Measurements from ENCODE around the gene EMID1.

- no peak for TF ChIP-seq CTCF (IDR thresholded peaks at IDR 0.05)
- TF ChIP-seq JUND (IDR thresholded peaks at IDR 0.05): no peak
- TF ChIP-seq REST (IDR thresholded peaks at IDR 0.05; ENCODE audit: low read depth, low read length): no peak
- TF ChIP-seq POLR2AphosphoS5 (IDR thresholded peaks at IDR 0.05; ENCODE audit: low read depth, low read length): no peak
- no peak for TF ChIP-seq MAX (IDR thresholded peaks at IDR 0.05; ENCODE audit: low read depth)
- TF ChIP-seq TAF1 (IDR thresholded peaks at IDR 0.05; ENCODE audit: borderline replicate concordance, low read depth, low read length): no peak
- no peak for TF ChIP-seq EP300 (IDR thresholded peaks at IDR 0.05; ENCODE audit: borderline replicate concordance in 1 of 2, low read depth in 1 of 2, low read length in 1 of 2)
- no peak for TF ChIP-seq NFIC (IDR thresholded peaks at IDR 0.05; ENCODE audit: borderline replicate concordance)
- no peak for TF ChIP-seq PBX3 (IDR thresholded peaks at IDR 0.05)
- TF ChIP-seq USF2 (IDR thresholded peaks at IDR 0.05; ENCODE audit: borderline replicate concordance, low read depth, low read length): no peak
- TF ChIP-seq RAD21 (IDR thresholded peaks at IDR 0.05; ENCODE audit: low read length): no peak
- TF ChIP-seq RCOR1 (IDR thresholded peaks at IDR 0.05; ENCODE audit: low read length): no peak
Observed at GRCh38 chr22:29158546-29158945, 47.1 kb upstream of the EMID1 start.
